Measurements from ENCODE around the gene LIN9. TPM values are rescaled to one million over a fixed set of nuclear protein-coding genes. Genes with fewer than 3 reads are reported as not detected.
"Not testable (repeated sequence)": the region's sequence is repeated elsewhere in the genome, so short reads cannot be mapped to it uniquely, and the experiment has no call there.

The LIN9 gene
- total RNA-seq, 4 donors from 2014 or later: 3.6 to 5.9 (median 4.4) TPM

DNA sequence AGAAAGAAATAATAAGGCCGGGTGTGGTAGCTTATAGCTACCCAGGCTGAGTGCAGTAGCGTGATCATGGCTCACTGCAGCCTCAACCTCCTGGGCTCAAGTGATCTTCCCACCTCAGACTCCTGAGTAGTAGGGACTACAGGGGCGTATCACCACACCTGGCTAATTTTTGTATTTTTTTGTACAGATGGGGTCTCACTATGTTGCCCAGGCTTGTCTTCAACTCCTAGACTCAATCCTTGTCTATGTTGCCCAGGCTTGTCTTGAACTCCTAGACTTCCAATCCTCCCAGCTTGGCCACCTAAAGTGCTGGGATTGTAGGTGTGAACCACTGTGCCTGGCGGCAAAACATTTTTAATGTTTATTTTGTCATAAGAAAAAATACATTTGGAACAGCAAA lies 55.0 kb downstream of the LIN9 start:
- 96% methylated on average over 4 of the region's 4 CpGs for WGBS
- no peak for TF ChIP-seq POLR2A (IDR thresholded peaks at IDR 0.05)
- no peak for TF ChIP-seq POLR2AphosphoS5 (IDR thresholded peaks at IDR 0.05)
- no peak for TF ChIP-seq EP300 (IDR thresholded peaks at IDR 0.05)
- TF ChIP-seq, protein P1, sequence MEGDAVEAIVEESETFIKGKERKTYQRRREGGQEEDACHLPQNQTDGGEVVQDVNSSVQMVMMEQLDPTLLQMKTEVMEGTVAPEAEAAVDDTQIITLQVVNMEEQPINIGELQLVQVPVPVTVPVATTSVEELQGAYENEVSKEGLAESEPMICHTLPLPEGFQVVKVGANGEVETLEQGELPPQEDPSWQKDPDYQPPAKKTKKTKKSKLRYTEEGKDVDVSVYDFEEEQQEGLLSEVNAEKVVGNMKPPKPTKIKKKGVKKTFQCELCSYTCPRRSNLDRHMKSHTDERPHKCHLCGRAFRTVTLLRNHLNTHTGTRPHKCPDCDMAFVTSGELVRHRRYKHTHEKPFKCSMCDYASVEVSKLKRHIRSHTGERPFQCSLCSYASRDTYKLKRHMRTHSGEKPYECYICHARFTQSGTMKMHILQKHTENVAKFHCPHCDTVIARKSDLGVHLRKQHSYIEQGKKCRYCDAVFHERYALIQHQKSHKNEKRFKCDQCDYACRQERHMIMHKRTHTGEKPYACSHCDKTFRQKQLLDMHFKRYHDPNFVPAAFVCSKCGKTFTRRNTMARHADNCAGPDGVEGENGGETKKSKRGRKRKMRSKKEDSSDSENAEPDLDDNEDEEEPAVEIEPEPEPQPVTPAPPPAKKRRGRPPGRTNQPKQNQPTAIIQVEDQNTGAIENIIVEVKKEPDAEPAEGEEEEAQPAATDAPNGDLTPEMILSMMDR (IDR thresholded peaks at IDR 0.05): no peak
- no peak for DNase-seq (ENCODE audit: low spot score in 2 of 2)
- Histone ChIP-seq H3K27me3 (no peaks in the 10 kb centered on the region), H3K27ac (no peak overlapping the region), H3K4me1 (no peaks in the 10 kb centered on the region), H3K4me3 (no peak overlapping the region), H3K36me3 (peaks cover 4% of the 10 kb centered on the region), H3K9me3 (no peaks in the 10 kb centered on the region)

DNA sequence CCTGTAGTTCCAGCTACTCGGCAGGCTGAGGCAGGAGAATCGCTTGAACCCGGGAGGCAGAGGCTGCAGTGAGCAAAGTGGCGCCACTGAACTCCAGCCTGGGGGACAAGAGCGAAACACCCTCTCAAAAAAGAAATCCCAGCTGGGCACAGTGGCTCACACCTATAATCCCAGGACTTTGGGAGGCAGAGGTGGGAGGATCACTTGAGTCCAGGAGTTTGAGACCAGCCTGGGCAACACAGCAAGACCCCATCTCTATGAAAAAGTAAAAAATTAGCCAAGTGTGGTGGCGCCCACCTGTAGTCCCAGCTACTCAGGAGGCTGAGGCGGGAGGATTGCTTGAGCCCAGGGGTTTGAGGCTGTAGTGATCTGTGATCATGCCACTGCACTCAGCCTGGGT lies 56.1 kb downstream of the LIN9 start:
- WGBS: 96% methylated on average over 7 of the region's 7 CpGs
- not testable (repeated sequence) for DNase-seq (ENCODE audit: low spot score in 2 of 2); H3K27ac ChIP-seq; H3K9me3 ChIP-seq; H3K36me3 ChIP-seq; H3K4me1 ChIP-seq; H3K4me3 ChIP-seq; H3K27me3 ChIP-seq

DNA sequence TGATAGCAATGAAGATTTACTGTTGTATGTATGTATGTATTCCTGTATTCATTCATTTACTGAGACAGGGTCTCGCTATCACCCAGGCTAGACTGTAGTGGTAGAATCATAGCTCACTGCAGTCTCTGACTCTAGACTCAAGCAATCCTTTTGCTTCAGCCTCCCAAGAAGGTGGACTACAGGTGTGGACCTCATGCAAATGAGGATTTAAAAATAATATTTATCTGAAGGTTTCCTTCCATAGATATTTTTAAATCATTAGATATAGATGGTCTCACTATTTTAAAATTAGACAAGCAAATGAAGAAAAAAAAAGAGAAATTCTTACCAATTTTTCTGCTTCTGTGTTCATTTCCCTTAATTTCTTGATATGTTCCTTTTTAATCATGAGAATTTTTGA lies 58.5 kb downstream of the LIN9 start:
- TF ChIP-seq POLR2AphosphoS5 (IDR thresholded peaks at IDR 0.05) (no peak), EP300 (IDR thresholded peaks at IDR 0.05) (no peak), POLR2A (IDR thresholded peaks at IDR 0.05) (no peak)
- TF ChIP-seq, protein P1 (IDR thresholded peaks at IDR 0.05): no peak
- H3K27me3 ChIP-seq: no peaks in the 10 kb centered on the region
- no peaks in the 10 kb centered on the region for H3K9me3 ChIP-seq
- peaks cover 4% of the 10 kb centered on the region for H3K36me3 ChIP-seq
- 96% methylated on average over 1 of the region's 1 CpG for WGBS
- no peak overlapping the region for H3K4me3 ChIP-seq
- H3K27ac ChIP-seq: no peak overlapping the region
- H3K4me1 ChIP-seq: no peaks in the 10 kb centered on the region
- no peak for DNase-seq (ENCODE audit: low spot score in 2 of 2)

DNA sequence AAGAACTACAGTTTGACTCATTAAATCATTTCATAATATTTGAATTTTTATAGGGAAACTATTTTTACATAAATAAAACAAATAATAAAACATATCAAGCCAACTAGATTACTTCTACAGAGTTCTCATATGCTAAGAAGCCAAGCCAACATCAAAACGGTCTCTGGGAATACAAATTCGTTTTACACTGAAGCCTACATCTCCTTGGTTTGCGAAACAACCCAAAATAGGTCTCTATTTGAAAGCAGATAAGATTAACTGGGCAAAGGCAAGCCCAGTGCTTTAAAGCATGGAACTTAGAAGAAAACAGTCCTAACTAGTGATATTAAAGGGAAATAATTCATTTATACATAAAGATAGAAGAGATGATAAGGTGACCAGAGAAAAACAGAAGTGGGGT lies 60.2 kb downstream of the LIN9 start:
- TF ChIP-seq POLR2AphosphoS5 (IDR thresholded peaks at IDR 0.05): no peak
- TF ChIP-seq, protein P1 (IDR thresholded peaks at IDR 0.05): no peak
- TF ChIP-seq EP300 (IDR thresholded peaks at IDR 0.05): no peak
- no peak for TF ChIP-seq POLR2A (IDR thresholded peaks at IDR 0.05)
- WGBS: 70% methylated on average over 3 of the region's 3 CpGs
- no peaks in the 10 kb centered on the region for H3K9me3 ChIP-seq

DNA sequence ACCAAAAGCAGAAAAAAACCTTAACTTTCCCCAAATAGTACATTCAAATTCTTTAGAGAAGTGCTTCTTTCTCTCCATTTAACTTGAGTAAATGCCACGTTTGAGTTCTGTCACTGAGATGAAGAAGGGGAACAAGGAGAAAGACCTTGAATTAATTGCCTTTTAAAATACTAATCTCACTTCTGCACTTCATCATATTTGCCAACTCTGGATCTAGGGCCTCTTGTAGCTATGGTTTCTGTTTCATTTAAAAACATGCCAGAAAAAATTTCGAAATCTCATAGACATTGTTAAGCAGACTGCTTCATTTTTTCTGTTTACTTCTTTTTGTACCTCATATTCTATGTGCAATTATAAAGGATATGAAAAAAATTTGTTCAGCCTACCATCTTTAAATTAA lies 60.9 kb downstream of the LIN9 start:
- 49% methylated on average over 2 of the region's 2 CpGs for WGBS

More for the DNA sequence above, 60.2 kb downstream of the LIN9 start:
- H3K27me3 ChIP-seq: no peaks in the 10 kb centered on the region
- H3K4me1 ChIP-seq: no peaks in the 10 kb centered on the region
- DNase-seq (ENCODE audit: low spot score in 2 of 2): no peak
- H3K36me3 ChIP-seq: peaks cover 4% of the 10 kb centered on the region
- no peak overlapping the region for H3K27ac ChIP-seq
- H3K4me3 ChIP-seq: no peak overlapping the region

More for the DNA sequence above, 60.9 kb downstream of the LIN9 start:
- Histone ChIP-seq H3K4me1 (no peaks in the 10 kb centered on the region), H3K27me3 (no peaks in the 10 kb centered on the region), H3K27ac (no peak overlapping the region), H3K4me3 (no peak overlapping the region), H3K9me3 (no peaks in the 10 kb centered on the region), H3K36me3 (peaks cover 4% of the 10 kb centered on the region)
- TF ChIP-seq EP300 (IDR thresholded peaks at IDR 0.05): no peak
- TF ChIP-seq POLR2AphosphoS5 (IDR thresholded peaks at IDR 0.05): no peak
- TF ChIP-seq POLR2A (IDR thresholded peaks at IDR 0.05): no peak
- TF ChIP-seq, protein P1 (IDR thresholded peaks at IDR 0.05): no peak
- no peak for DNase-seq (ENCODE audit: low spot score in 2 of 2)

Data from suprapubic skin (tissue), 4 donors.